Nephron progenitor cell (in vitro differentiated cells): ENCODE results near the gene SCD.
A peak's percentile ranks its signal among the peaks of the same experiment; 100 is the strongest.

Source experiments
- DNase-seq: peaks from one replicate; pipeline ENCODE4 v3.0.0; 2021
- H3K27ac Mint-ChIP-seq: 2 replicates; pipeline ENCODE4 v1.8.0; 2021; ENCODE audit warnings: mild to moderate bottlenecking, moderate library complexity, mixed read lengths
- H3K27me3 Mint-ChIP-seq: 2 replicates; pipeline ENCODE4 v1.8.0; 2021; ENCODE audit warnings: mild to moderate bottlenecking, low read depth, mixed read lengths; ENCODE audit not compliant: poor library complexity
- H3K36me3 Mint-ChIP-seq: 2 replicates; pipeline ENCODE4 v1.8.0; 2021; ENCODE audit warnings: low read depth, mixed read lengths
- H3K4me1 Mint-ChIP-seq: 2 replicates; pipeline ENCODE4 v1.8.0; 2021; ENCODE audit warnings: mixed read lengths
- H3K4me3 Mint-ChIP-seq: 2 replicates; pipeline ENCODE4 v1.8.0; 2021; ENCODE audit warnings: mild to moderate bottlenecking, moderate library complexity, mixed read lengths
- H3K9me3 Mint-ChIP-seq: 2 replicates; pipeline ENCODE4 v1.8.0; 2021; ENCODE audit warnings: mild to moderate bottlenecking, moderate library complexity, mixed read lengths
- CTCF ChIP-seq: fragments of 200-600 bp; sonication (generic); IDR thresholded peaks from 2 replicates; pipeline ENCODE4 v1.5.0; 2021; ENCODE audit warnings: antibody characterized with exemption

Gene SCD

GRCh38 chr10:100368721-100369120, 21.7 kb downstream of the SCD start:
- Mint-ChIP-seq H3K4me3 (no peak overlapping the region), H3K4me1 (peaks cover 38% of the 10 kb centered on the region), H3K9me3 (no peaks in the 10 kb centered on the region), H3K27ac (no peak overlapping the region), H3K36me3 (peaks cover 11% of the 10 kb centered on the region), H3K27me3 (no peaks in the 10 kb centered on the region)
- no peak for DNase-seq
- no peak for TF ChIP-seq CTCF

DNA sequence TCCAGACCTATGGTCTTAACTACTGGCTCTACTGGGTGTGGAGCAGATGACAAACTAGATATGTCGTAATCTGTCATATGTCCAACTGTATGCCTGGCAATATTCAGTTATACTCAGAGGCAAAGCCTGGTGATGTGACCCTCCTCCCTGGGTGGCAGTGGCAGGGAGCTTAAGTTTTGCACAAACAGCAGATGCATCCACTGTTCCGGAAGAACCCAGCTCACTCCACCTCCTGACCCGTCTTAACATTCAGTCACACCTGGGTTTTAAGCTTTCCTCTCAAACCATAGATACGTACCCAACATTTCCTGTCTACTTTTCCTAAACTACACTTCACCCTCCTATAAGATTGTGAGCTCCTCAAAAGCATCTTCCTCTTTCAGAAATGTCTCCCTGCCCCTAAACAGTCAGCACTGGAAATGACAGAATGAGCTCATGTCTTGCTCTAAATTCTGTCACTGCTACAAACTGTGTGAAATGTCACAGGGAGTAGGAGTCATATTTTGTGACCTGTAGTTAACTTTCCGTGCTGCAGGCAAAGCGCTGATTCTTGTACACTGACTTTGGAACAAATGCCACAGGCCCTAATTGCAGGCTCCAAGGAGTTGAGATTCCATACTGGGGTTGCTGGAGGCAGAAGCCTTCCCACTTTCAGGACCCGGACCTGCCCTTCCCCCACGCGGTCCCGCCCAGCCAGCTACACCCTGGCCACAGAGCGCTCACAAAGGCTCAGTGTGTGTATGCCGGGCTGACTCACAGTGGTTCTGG, 23.9 kb downstream of the SCD start:
- TF ChIP-seq CTCF: no peak
- H3K27ac Mint-ChIP-seq: peak overlapping the region; percentile 95
- peak; percentile 64 for DNase-seq
- H3K27me3 Mint-ChIP-seq: peaks cover 2% of the 10 kb centered on the region
- H3K4me3 Mint-ChIP-seq: peak overlapping the region; percentile 53
- peaks cover 25% of the 10 kb centered on the region for H3K4me1 Mint-ChIP-seq
- no peaks in the 10 kb centered on the region for H3K36me3 Mint-ChIP-seq
- H3K9me3 Mint-ChIP-seq: no peaks in the 10 kb centered on the region

GRCh38 chr10:100371482-100372027, 24.5 kb downstream of the SCD start:
- Mint-ChIP-seq H3K4me1 (peaks cover 28% of the 10 kb centered on the region), H3K4me3 (peak overlapping the region; percentile 53), H3K9me3 (no peaks in the 10 kb centered on the region), H3K27ac (peak overlapping the region; percentile 95), H3K27me3 (peaks cover 2% of the 10 kb centered on the region), H3K36me3 (peaks cover 1% of the 10 kb centered on the region)
- no peak for DNase-seq
- no peak for TF ChIP-seq CTCF

DNA sequence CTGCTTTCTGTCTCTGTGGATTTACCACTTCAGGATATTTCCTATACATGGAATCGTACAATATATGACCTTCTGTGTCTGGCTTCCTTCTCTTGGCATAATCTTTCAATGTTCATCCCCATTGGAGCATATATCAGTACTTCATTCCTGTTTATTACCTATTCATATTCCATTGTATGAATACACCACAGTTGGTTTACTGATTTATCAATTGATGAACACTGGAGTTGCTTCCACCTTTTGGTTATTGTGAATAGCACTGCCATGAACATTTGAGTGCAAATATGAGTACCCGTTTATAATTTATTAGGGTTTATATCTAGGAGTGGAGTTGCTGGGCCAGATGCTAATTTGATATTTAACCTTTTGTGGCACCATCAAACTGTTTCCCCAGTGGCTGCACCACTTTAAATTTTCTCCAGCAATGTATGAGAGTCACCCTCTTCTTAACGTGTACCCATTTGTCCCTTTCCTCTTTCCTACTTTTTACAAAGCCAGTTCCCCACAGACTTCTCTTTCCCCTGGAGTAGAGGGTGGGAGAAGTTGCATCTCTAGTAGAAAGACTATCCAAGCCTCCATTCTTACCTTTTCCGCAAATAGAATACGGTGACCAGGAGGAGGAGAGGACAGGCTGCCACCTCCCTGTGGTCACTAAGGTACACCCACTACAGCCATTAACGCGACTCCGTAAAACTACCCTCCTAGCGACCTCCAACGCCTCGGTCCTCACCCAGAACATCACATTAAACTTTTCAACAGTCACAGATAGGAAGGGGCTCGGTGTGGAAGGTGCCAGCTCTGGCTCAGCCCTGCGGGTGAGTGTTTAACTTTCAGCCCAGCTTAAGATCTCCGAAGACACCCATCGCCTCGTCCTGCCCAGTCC, 25.6 kb downstream of the SCD start:
- no peak for TF ChIP-seq CTCF
- H3K27ac Mint-ChIP-seq: no peak overlapping the region
- peaks cover 37% of the 10 kb centered on the region for H3K4me1 Mint-ChIP-seq
- peaks cover 2% of the 10 kb centered on the region for H3K27me3 Mint-ChIP-seq
- no peaks in the 10 kb centered on the region for H3K9me3 Mint-ChIP-seq
- no peak overlapping the region for H3K4me3 Mint-ChIP-seq
- H3K36me3 Mint-ChIP-seq: peaks cover 10% of the 10 kb centered on the region
- no peak for DNase-seq

DNA sequence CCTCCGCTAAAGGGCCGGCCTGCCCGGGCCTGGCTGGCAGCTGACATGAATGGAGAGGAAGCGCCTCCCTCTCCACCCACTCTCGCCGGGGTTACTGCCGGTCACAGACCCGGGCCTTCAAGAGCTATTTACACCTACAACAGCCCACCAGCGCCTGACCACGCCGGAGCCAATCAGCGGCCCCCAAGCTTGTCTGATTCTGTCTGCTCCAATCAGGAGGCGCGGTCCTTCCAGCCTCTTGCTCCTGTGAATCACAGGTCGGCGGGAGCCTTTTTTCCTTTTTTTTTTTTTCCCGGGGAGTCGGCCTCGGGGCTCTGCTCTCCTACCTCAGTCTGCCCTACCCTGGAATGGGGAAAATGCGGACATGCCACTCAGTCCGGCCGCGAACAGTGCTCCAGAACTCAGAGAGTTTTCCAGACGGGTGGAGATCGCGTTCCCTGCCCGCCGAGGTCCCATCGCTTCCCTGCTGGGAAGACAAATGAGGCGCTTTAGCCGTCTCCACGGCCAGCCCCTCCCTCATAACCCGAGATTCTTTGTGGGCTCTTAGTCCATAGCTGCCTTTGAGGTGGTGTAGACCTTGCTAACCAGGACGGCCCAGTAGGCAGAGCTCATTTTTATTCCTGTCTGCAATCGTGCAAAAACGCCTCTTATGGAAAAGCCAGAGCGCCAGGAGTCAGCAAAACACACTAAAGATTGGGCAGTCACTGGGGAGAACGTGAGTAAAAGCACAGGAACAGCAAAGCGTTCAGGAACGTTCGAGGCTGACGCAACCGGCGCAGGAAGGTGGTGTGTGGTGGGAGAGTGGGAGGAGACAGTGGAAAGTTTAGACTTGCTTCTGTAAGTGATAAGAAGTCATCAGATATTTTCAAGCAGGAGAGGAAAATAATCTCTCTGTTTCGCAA, 26.5 kb downstream of the SCD start:
- peaks cover 2% of the 10 kb centered on the region for H3K27me3 Mint-ChIP-seq
- peak; percentile 94 for DNase-seq
- H3K4me3 Mint-ChIP-seq: no peak overlapping the region
- no peaks in the 10 kb centered on the region for H3K9me3 Mint-ChIP-seq
- no peak overlapping the region for H3K27ac Mint-ChIP-seq
- peaks cover 45% of the 10 kb centered on the region for H3K4me1 Mint-ChIP-seq
- TF ChIP-seq CTCF: no peak
- H3K36me3 Mint-ChIP-seq: peaks cover 10% of the 10 kb centered on the region
